HEK293 (cell line): ENCODE measurements around the gene HSD17B14.

ENCODE experiments used
- CTCF ChIA-PET: fragments of 350-600 bp; formaldehyde crosslinking; extraction: SDS; loops from one replicate; lab custom pipeline; 2021; ENCODE audit warnings: antibody characterized with exemption; lab: Yijun Ruan, JAX
- POLR2A ChIA-PET: fragments of 300-600 bp; formaldehyde crosslinking; extraction: SDS; loops from one replicate; lab custom pipeline; 2020; ENCODE audit warnings: antibody characterized with exemption, inconsistent platforms; lab: Yijun Ruan, JAX
- H3K27ac ChIP-seq: fragments of 200-500 bp; sonication (Bioruptor generic); 2 replicates; pipeline ENCODE4 v1.5.1; 2014; ENCODE audit warnings: low read depth, low read length, control low read depth, inconsistent platforms; ENCODE audit errors: extremely low read depth
- H3K36me3 ChIP-seq, 2 experiments: fragments of 200-500 bp in 1 of 2; sonication (Bioruptor generic) in 1 of 2; 1 replicate in 1 of 2; 2 replicates in 1 of 2; pipeline ENCODE4 v1.5.1; 2014 to 2017; ENCODE audit warnings: inconsistent platforms in 2 of 2, low read length in 2 of 2; ENCODE audit not compliant: control insufficient read depth in 2 of 2, insufficient read depth in 1 of 2
- H3K4me1 ChIP-seq: fragments of 200-500 bp; sonication (Bioruptor generic); 2 replicates; pipeline ENCODE4 v1.5.1; 2014; ENCODE audit warnings: mild to moderate bottlenecking, low read length, inconsistent platforms; ENCODE audit not compliant: control insufficient read depth, insufficient read depth
- H3K4me3 ChIP-seq: 2 replicates; pipeline ENCODE4 v1.5.1; 2011; ENCODE audit warnings: low read depth, mild to moderate bottlenecking, control low read depth, low read length, moderate library complexity
- H3K9me3 ChIP-seq: fragments of 200-500 bp; sonication (Bioruptor generic); 2 replicates; pipeline ENCODE4 v1.5.1; 2014; ENCODE audit warnings: low read depth, low read length, inconsistent platforms; ENCODE audit not compliant: control insufficient read depth, insufficient read depth
- GLIS1 ChIP-seq: fragments of 450-650 bp; formaldehyde crosslinking; IDR thresholded peaks from 2 replicates; pipeline ENCODE4 v1.5.1; 2016; ENCODE audit warnings: missing biosample characterization, missing genetic modification characterization
- PATZ1 ChIP-seq: fragments of 450-650 bp; formaldehyde crosslinking; IDR thresholded peaks from 2 replicates; pipeline ENCODE4 v1.5.1; 2016; ENCODE audit warnings: missing biosample characterization, missing genetic modification characterization
- ZBTB48 ChIP-seq: fragments of 450-650 bp; formaldehyde crosslinking; IDR thresholded peaks from 2 replicates; pipeline ENCODE4 v1.5.1; 2016; ENCODE audit warnings: missing biosample characterization, missing genetic modification characterization
- ZIC2 ChIP-seq: fragments of 450-650 bp; formaldehyde crosslinking; IDR thresholded peaks from 2 replicates; pipeline ENCODE4 v1.5.1; 2016; ENCODE audit warnings: missing biosample characterization, missing genetic modification characterization
- ZNF19 ChIP-seq: fragments of 450-650 bp; formaldehyde crosslinking; IDR thresholded peaks from 2 replicates; pipeline ENCODE4; 2016; ENCODE audit warnings: missing biosample characterization, missing genetic modification characterization, low read depth
- ZNF366 ChIP-seq: fragments of 450-650 bp; formaldehyde crosslinking; conservative IDR thresholded peaks from 2 replicates; pipeline ENCODE4 v1.5.1; 2016; ENCODE audit warnings: missing biosample characterization, missing genetic modification characterization
- ZNF585B ChIP-seq: fragments of 450-650 bp; formaldehyde crosslinking; IDR thresholded peaks from 2 replicates; pipeline ENCODE4 v1.5.1; 2016; ENCODE audit warnings: missing biosample characterization, missing genetic modification characterization
- ZNF677 ChIP-seq: fragments of 450-650 bp; IDR thresholded peaks from 2 replicates; pipeline ENCODE4 v1.5.0; 2018; ENCODE audit warnings: missing biosample characterization, mild to moderate bottlenecking, missing genetic modification characterization, moderate library complexity
- ZNF776 ChIP-seq: fragments of 450-650 bp; formaldehyde crosslinking; IDR thresholded peaks from 2 replicates; pipeline ENCODE4 v1.5.0; 2017; ENCODE audit warnings: missing biosample characterization, missing genetic modification characterization, borderline replicate concordance
- TF ChIP-seq, protein P1 (sequence below): fragments of 450-650 bp; formaldehyde crosslinking; IDR thresholded peaks from 2 replicates; pipeline ENCODE4 v1.5.1; 2016; ENCODE audit warnings: missing biosample characterization, missing genetic modification characterization
- TF ChIP-seq, protein P2 (sequence below): fragments of 450-650 bp; formaldehyde crosslinking; IDR thresholded peaks from 2 replicates; pipeline ENCODE4 v1.5.1; 2017; ENCODE audit warnings: missing biosample characterization, missing genetic modification characterization

Gene HSD17B14

DNA sequence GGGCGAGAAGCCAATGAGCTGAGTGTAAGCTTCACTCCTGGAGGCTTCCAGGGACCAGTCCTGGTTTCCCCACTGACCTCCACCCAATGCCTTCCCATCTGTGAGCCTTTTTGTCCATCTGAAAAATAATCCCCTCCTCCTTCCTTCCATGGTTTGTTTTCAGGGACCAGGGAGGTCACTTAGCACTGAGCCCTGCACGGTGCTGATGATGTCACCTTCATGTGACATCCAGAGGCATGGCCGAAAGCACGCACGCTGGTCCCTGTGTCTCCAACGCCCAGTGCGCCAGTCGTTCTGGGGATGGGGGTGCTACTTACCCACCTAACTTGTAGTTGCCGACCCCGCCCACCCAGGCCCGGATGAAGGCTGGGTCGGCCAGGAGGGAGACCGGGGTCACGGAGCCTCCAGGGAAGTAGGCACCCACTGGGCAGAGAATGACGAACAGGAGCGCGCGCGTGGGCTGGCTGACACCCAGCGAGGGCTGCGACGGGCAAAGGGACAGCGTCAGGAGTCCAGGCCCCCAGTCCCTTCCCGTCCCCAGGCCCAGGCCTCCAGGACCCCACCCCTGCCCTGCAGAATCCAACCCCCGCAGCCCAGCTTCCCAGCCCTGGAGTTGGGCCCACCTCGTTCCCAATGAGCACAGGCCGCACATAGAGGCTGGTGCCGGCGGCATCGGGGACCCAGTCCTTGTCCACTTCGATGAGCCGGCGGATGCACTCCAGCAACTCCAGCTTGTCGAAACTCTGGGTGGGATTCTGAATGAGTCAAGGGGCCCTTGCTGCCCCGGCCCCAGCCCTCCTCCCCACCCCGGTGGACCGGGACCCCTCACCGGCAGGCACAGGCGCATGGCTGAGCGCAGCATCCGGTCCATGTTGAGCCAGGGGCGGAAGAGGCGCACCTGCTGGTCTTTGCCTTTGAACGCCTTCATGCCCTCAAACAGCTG lies 36.7 kb downstream of the HSD17B14 start:
- Histone ChIP-seq H3K4me1 (no peaks in the 10 kb centered on the region), H3K27ac (no peak overlapping the region)
- no peak for TF ChIP-seq ZNF19 (tag by site-specific recombination)
- 0 out of 2 replicates have a peak, but pooled peaks have one; percentile 3 for TF ChIP-seq ZIC2 (tag by site-specific recombination)
- peak; percentile 50 for TF ChIP-seq ZNF366 (tag by site-specific recombination)
- TF ChIP-seq, protein P1, sequence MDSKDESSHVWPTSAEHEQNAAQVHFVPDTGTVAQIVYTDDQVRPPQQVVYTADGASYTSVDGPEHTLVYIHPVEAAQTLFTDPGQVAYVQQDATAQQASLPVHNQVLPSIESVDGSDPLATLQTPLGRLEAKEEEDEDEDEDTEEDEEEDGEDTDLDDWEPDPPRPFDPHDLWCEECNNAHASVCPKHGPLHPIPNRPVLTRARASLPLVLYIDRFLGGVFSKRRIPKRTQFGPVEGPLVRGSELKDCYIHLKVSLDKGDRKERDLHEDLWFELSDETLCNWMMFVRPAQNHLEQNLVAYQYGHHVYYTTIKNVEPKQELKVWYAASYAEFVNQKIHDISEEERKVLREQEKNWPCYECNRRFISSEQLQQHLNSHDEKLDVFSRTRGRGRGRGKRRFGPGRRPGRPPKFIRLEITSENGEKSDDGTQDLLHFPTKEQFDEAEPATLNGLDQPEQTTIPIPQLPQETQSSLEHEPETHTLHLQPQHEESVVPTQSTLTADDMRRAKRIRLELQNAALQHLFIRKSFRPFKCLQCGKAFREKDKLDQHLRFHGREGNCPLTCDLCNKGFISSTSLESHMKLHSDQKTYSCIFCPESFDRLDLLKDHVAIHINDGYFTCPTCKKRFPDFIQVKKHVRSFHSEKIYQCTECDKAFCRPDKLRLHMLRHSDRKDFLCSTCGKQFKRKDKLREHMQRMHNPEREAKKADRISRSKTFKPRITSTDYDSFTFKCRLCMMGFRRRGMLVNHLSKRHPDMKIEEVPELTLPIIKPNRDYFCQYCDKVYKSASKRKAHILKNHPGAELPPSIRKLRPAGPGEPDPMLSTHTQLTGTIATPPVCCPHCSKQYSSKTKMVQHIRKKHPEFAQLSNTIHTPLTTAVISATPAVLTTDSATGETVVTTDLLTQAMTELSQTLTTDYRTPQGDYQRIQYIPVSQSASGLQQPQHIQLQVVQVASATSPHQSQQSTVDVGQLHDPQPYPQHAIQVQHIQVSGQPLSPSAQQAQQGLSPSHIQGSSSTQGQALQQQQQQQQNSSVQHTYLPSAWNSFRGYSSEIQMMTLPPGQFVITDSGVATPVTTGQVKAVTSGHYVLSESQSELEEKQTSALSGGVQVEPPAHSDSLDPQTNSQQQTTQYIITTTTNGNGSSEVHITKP (tag by site-specific recombination) = 0 out of 2 replicates have a peak, but pooled peaks have one; percentile 12
- TF ChIP-seq, protein P2, sequence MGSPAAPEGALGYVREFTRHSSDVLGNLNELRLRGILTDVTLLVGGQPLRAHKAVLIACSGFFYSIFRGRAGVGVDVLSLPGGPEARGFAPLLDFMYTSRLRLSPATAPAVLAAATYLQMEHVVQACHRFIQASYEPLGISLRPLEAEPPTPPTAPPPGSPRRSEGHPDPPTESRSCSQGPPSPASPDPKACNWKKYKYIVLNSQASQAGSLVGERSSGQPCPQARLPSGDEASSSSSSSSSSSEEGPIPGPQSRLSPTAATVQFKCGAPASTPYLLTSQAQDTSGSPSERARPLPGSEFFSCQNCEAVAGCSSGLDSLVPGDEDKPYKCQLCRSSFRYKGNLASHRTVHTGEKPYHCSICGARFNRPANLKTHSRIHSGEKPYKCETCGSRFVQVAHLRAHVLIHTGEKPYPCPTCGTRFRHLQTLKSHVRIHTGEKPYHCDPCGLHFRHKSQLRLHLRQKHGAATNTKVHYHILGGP (tag by site-specific recombination) = no peak
- TF ChIP-seq ZNF776 = no peak
- TF ChIP-seq ZBTB48 (tag by site-specific recombination) = peak; percentile 68; the same call in 1 of the 2 replicates
- TF ChIP-seq, all 188 proteins: peak for 4
- ChIA-PET CTCF (interaction anchor here (0.5 to 1.2 kb wide), 5 partner anchors 11 to 818 kb away, joined by 3 to 4 read pairs (median 3); no protein-coding TSS in a partner anchor), POLR2A (interaction anchor here (0.7 to 1.0 kb wide), 2 partner anchors 9 to 11 kb away, joined by 3 to 5 read pairs; partner anchors contain the start of gene BCAT2)
- peaks cover 4 to 8% of the 10 kb centered on the region in 2 experiments; a peak in 2 of 3 replicates for H3K36me3 ChIP-seq
- H3K9me3 ChIP-seq = no peaks in the 10 kb centered on the region
- H3K4me3 ChIP-seq = no peak overlapping the region

DNA sequence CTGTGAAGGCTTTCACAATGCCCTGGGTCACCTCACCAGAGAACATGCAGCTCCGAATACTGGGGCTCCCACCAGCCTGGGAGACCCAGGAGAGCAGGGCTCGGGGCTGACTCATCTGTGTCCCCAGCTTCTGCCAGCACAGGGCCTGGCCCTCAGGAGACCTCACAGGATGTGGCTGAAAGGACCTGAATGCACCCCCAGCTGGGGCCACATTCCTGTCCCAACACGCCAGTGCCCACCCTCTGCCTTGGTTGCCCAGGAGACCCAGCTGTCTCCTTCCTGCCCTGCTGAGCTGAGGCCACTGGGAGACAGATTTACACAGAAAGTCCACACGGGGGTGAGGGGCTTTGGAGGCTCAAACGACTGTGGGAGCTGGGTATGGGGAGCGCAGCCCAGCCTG lies 37.4 kb downstream of the HSD17B14 start:
- no peaks in the 10 kb centered on the region for H3K9me3 ChIP-seq
- POLR2A ChIA-PET = interaction anchor here (0.7 to 1.0 kb wide), 2 partner anchors 10 to 12 kb away, joined by 3 to 5 read pairs; partner anchors contain the start of gene BCAT2

More for the DNA sequence above, 37.4 kb downstream of the HSD17B14 start:
- TF ChIP-seq PATZ1 (tag by site-specific recombination) (peak; percentile 37; the same call in 1 of the 2 replicates), GLIS1 (tag by site-specific recombination) (peak; percentile 99), ZNF585B (tag by site-specific recombination) (peak; percentile 76), ZIC2 (tag by site-specific recombination) (peak; percentile 99), ZNF677 (tag by site-specific recombination) (no peak)
- no peak overlapping the region for H3K4me3 ChIP-seq
- no peaks in the 10 kb centered on the region for H3K4me1 ChIP-seq
- H3K36me3 ChIP-seq = peaks cover 4 to 8% of the 10 kb centered on the region in 2 experiments; a peak in 2 of 3 replicates
- H3K27ac ChIP-seq = no peak overlapping the region
- CTCF ChIA-PET = interaction anchor here (0.5 to 1.2 kb wide), 5 partner anchors 10 to 1440 kb away, joined by 3 to 4 read pairs (median 3); no protein-coding TSS in a partner anchor
